Stimulated activated naive B cell treated with anti-CD40 and anti-IgM and Interleukin-4, amounts not matched to agents 10 μg/mL and 1 μg/mL and 100 μg/mL, for 72 hours (primary cell): Measurements from ENCODE around the gene IGFN1.

ENCODE experiments used
- ATAC-seq, 2 donors: fragments of 150-1000 bp; cut with Tn5 transposase; replicated peaks; 2 replicates each; pipeline ENCODE4 v1.10.0; 2021; ENCODE audit warnings: moderate library complexity in 1 of 2
- DNase-seq: peaks from one replicate; pipeline ENCODE4 v3.0.0; 2021
- H3K27ac Mint-ChIP-seq: one replicate; pipeline ENCODE4 v1.8.0; 2022; ENCODE audit warnings: mild to moderate bottlenecking, mixed read lengths
- H3K27me3 Mint-ChIP-seq, 2 donors: one replicate each; pipeline ENCODE4 v1.8.0; 2022; ENCODE audit warnings: mixed read lengths in 2 of 2
- H3K36me3 Mint-ChIP-seq, 2 donors: one replicate each; pipeline ENCODE4 v1.8.0; 2022; ENCODE audit warnings: mixed read lengths in 2 of 2, mild to moderate bottlenecking in 1 of 2
- H3K4me1 Mint-ChIP-seq, 2 donors: one replicate each; pipeline ENCODE4 v1.8.0; 2022; ENCODE audit warnings: mixed read lengths in 2 of 2, mild to moderate bottlenecking in 1 of 2
- H3K4me3 Mint-ChIP-seq, 2 donors: one replicate each; pipeline ENCODE4 v1.8.0; 2022; ENCODE audit warnings: mild to moderate bottlenecking in 2 of 2, mixed read lengths in 2 of 2, moderate library complexity in 1 of 2
- H3K9me3 Mint-ChIP-seq, 2 donors: one replicate each; pipeline ENCODE4 v1.8.0; 2022; ENCODE audit warnings: mixed read lengths in 2 of 2, mild to moderate bottlenecking in 1 of 2

Gene IGFN1

GRCh38 chr1:201190624-201191051, at the start of gene IGFN1:
Gene IGFN1, plus strand, starts transcription at chr1:201190824. Its CDS starts 2,470 bp downstream, at chr1:201193294.
- no peak for DNase-seq
- no peak for ATAC-seq
- Mint-ChIP-seq H3K4me3 (no peak within 1 kb of the TSS), H3K4me1 (no peaks in the 10 kb centered on the region), H3K27ac (no peak within 1 kb of the TSS), H3K27me3 (peaks cover 18 to 46% of the 10 kb centered on the region in 2 donors), H3K9me3 (no peaks in the 10 kb centered on the region), H3K36me3 (no peaks in the 10 kb centered on the region)

DNA sequence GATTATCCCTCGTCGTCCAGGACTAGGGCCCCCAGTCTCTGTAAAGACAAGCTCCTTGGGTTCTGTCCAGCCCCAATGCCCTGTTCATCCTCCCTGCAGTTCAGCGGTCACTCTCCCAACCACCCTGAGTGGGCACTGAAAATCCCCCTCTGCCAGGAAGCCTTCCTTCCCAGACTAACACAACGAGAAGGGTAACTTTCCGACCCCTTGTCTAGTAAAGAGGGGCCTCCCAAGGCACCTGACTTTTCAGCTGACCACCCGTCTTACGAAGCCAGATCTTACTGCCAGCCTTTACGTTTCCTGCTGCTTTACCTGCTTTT, 49.7 kb upstream of the IGFN1 start:
- H3K36me3 Mint-ChIP-seq: peaks cover 45 to 58% of the 10 kb centered on the region in 2 donors
- DNase-seq (no peak), ATAC-seq (no peak)
- H3K4me3 Mint-ChIP-seq: no peak overlapping the region
- H3K27me3 Mint-ChIP-seq: no peaks in the 10 kb centered on the region
- H3K4me1 Mint-ChIP-seq: peaks cover 7 to 10% of the 10 kb centered on the region in 2 donors
- H3K9me3 Mint-ChIP-seq: no peaks in the 10 kb centered on the region
- peak overlapping the region; percentile 11 for H3K27ac Mint-ChIP-seq

GRCh38 chr1:201141418-201141817, 49.2 kb upstream of the IGFN1 start:
- Mint-ChIP-seq H3K4me1 (peaks cover 7 to 10% of the 10 kb centered on the region in 2 donors), H3K4me3 (no peak overlapping the region), H3K27me3 (no peaks in the 10 kb centered on the region), H3K36me3 (peaks cover 45 to 63% of the 10 kb centered on the region in 2 donors), H3K27ac (peak overlapping the region; percentile 11), H3K9me3 (no peaks in the 10 kb centered on the region)
- no peak for DNase-seq
- ATAC-seq: no peak

DNA sequence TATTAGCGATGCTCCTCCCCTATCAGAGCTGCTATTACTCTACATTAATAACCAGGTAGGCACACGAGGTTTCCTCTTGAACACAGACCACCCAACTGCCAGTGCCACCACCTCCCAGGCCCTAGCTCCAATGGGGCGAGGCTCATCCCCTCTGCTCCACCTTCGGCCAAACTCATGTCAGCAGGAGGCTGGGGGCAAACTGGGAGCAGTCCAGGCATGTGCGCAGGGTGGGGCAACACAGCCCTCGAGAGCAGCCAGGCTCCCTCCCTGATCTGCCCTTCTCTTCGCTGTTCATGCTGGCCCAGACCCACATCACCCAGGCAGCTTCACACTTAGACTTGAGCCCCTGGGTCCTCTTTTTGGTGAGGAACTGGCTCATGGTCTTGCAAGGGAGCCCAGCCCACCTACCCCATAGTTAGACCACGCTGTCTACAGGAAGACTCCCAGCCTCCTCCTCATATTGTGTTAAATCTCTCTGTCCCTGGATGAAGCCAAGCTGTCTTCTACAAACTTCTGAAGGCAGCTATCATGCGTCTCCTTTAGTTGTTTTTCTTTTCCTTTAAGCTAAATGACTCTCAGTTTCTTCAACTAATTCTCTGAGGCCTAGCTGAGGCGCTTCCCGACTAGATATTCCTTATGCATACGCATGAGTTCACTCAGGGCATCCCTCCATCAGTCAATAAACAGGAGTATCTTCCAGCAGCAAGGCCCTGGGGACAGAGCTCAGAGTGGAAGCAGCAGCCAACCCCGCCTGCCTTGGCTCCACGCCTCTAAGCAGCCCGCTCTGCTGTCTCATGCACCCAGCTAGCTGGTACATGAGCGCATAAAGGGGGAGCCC, 48.4 kb upstream of the IGFN1 start:
- Mint-ChIP-seq H3K36me3 (peaks cover 44 to 66% of the 10 kb centered on the region in 2 donors), H3K27me3 (no peaks in the 10 kb centered on the region), H3K9me3 (no peaks in the 10 kb centered on the region), H3K4me3 (no peak overlapping the region), H3K4me1 (peaks cover 7 to 10% of the 10 kb centered on the region in 2 donors), H3K27ac (no peak overlapping the region)
- DNase-seq (no peak), ATAC-seq (no peak)

GRCh38 chr1:201142849-201143725, 47.5 kb upstream of the IGFN1 start:
- DNase-seq: no peak
- no peak overlapping the region for H3K27ac Mint-ChIP-seq
- peaks cover 7 to 14% of the 10 kb centered on the region in 2 donors for H3K4me1 Mint-ChIP-seq
- peaks cover 50 to 72% of the 10 kb centered on the region in 2 donors for H3K36me3 Mint-ChIP-seq
- no peaks in the 10 kb centered on the region for H3K9me3 Mint-ChIP-seq
- H3K4me3 Mint-ChIP-seq: no peak overlapping the region
- H3K27me3 Mint-ChIP-seq: no peaks in the 10 kb centered on the region
- ATAC-seq: no peak

DNA sequence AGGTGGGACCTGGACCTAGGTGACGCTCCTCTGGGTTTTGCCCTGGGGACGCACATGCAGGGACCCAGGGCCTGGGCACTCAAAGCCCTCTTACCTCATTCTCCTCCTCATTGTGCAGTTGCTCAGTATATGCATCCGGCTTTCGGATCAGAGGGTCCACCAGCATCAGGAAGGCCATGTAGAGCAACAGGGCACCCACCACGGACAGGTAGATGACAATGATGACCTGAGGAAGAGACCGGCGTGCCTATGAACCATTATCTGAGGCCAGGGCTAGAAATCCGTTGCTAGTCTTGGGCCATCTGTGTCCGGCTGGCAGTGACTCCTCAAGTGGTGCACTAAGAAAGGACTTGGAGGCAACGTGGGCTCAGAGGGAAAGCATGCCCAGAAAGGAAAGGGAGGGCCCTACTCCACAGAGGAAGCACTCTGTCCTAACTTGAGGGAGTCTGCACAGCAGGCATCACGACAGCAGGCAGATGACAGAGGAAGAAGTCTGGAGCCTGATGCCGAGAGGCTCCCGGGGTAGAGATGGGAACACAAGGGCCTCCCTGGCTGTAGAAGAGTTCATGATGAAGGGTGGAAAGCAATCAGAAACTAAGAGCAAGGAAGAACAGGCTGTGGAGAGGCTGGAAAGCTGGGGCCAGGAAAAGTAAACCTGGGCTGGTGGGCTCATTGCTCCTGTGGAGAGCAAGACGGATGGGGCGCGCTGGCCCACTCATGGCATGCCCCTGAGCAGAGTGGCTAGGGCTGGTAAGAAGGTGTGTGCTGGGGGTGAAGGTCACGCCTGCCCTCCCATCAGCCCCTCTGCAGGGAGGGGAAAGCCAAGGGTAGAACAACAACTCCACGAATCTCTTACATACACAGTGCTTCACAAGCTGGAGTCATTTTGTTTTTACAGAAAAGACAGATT, 46.6 kb upstream of the IGFN1 start:
- Mint-ChIP-seq H3K36me3 (peaks cover 50 to 75% of the 10 kb centered on the region in 2 donors), H3K9me3 (no peaks in the 10 kb centered on the region), H3K27ac (no peak overlapping the region), H3K4me3 (no peak overlapping the region), H3K27me3 (no peaks in the 10 kb centered on the region), H3K4me1 (peaks cover 7 to 14% of the 10 kb centered on the region in 2 donors)
- DNase-seq: no peak
- no peak for ATAC-seq

DNA sequence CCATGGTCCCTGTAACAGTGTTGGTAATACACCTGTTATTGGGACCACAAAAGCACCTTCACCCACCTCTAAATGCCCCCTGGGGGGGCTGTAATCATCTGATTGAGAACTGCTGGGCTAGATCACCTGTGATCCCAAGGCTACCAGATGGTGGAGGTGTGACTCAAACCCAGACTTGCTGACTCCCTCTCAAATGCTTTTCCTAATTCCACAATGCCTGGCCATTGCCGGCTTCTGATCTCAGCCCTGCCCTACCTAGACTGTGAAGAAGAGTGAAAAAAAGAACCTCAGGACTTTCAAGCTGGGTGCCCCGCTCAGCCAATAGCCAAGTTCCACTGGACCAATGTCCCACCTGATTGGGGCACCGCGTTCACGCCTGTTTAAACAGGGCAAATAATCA, 45.9 kb upstream of the IGFN1 start:
- no peak overlapping the region for H3K27ac Mint-ChIP-seq
- ATAC-seq: no peak
- no peaks in the 10 kb centered on the region for H3K27me3 Mint-ChIP-seq
- no peak for DNase-seq
- no peaks in the 10 kb centered on the region for H3K9me3 Mint-ChIP-seq
- H3K4me3 Mint-ChIP-seq: no peak overlapping the region
- H3K4me1 Mint-ChIP-seq: peaks cover 7 to 14% of the 10 kb centered on the region in 2 donors
- H3K36me3 Mint-ChIP-seq: peaks cover 45 to 69% of the 10 kb centered on the region in 2 donors

GRCh38 chr1:201145132-201145531, 45.5 kb upstream of the IGFN1 start:
- DNase-seq (no peak), ATAC-seq (no peak)
- no peak overlapping the region for H3K4me3 Mint-ChIP-seq
- no peaks in the 10 kb centered on the region for H3K9me3 Mint-ChIP-seq
- H3K36me3 Mint-ChIP-seq: peaks cover 45 to 66% of the 10 kb centered on the region in 2 donors
- H3K27ac Mint-ChIP-seq: no peak overlapping the region
- H3K4me1 Mint-ChIP-seq: peaks cover 5 to 11% of the 10 kb centered on the region in 2 donors
- H3K27me3 Mint-ChIP-seq: no peaks in the 10 kb centered on the region

GRCh38 chr1:201145816-201146215, 44.8 kb upstream of the IGFN1 start:
- ATAC-seq (no peak), DNase-seq (no peak)
- H3K4me1 Mint-ChIP-seq: peaks cover 1 to 6% of the 10 kb centered on the region in 2 donors
- H3K27me3 Mint-ChIP-seq: no peaks in the 10 kb centered on the region
- H3K36me3 Mint-ChIP-seq: peaks cover 44 to 66% of the 10 kb centered on the region in 2 donors
- no peaks in the 10 kb centered on the region for H3K9me3 Mint-ChIP-seq
- H3K4me3 Mint-ChIP-seq: no peak overlapping the region
- H3K27ac Mint-ChIP-seq: no peak overlapping the region

- ATAC-seq (no peak), DNase-seq (no peak)
- Mint-ChIP-seq H3K27me3 (no peaks in the 10 kb centered on the region), H3K9me3 (no peaks in the 10 kb centered on the region), H3K36me3 (peaks cover 42 to 69% of the 10 kb centered on the region in 2 donors), H3K27ac (no peak overlapping the region), H3K4me3 (no peak overlapping the region), H3K4me1 (peaks cover under 1 to 4% of the 10 kb centered on the region in 2 donors)
These were observed 43.8 kb upstream of the IGFN1 start for GRCh38 chr1:201146626-201147390.

DNA sequence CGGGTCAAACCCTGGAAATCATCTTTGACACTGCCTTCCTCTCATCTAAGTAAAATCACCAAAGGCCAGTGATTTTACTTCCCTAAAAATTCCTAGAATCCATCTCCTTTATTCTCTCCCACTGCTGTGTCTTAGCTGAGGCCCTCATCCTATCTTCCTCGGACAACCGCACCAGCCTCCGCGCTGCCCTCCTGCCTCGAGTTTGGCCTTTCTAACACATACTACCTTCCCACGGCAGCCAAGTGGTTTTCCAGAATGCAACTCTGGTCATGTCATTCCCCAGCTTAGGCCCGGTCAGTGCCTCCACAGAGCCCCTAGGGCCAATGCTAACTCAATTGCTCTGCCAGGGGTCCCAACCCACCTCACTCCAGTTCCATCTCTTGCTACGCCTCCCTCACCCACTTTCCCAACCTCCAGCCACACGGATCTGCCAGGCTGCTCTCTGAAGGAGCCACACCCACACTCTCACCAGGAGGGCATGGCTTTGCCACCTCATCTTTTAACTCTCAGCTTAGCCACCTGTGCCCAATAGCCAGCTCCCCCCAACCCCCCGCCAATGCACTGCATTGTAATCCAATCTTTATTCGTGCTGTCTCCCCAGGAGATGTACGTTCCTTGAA, 43.1 kb upstream of the IGFN1 start:
- DNase-seq: no peak
- Mint-ChIP-seq H3K36me3 (peaks cover 35 to 63% of the 10 kb centered on the region in 2 donors), H3K27me3 (no peaks in the 10 kb centered on the region), H3K27ac (no peak overlapping the region), H3K9me3 (no peaks in the 10 kb centered on the region), H3K4me3 (no peak overlapping the region), H3K4me1 (peaks cover 2 to 4% of the 10 kb centered on the region in 2 donors)
- no peak for ATAC-seq

DNA sequence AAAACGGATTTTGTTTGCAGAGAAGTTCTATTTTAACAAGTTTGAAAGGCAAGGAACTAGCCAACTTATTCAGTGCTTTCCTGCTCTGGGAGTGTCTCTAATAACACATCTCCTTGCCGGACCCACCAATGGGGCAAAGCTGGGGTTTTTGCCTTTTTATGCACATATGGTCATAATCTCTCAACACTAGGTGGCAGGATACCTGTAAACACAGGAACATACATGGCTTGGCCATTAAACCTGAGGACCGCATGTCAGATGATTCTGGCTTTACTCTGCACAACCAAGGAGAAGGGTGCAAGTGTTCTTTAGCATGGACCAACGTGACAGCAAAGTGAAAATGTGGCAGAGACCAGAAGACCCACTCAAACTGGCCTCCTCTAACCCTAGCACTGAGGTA, 41.2 kb upstream of the IGFN1 start:
- no peak overlapping the region for H3K4me3 Mint-ChIP-seq
- no peak for DNase-seq
- H3K4me1 Mint-ChIP-seq: peaks cover 9 to 10% of the 10 kb centered on the region in 2 donors
- no peaks in the 10 kb centered on the region for H3K9me3 Mint-ChIP-seq
- H3K36me3 Mint-ChIP-seq: peaks cover 16 to 44% of the 10 kb centered on the region in 2 donors
- H3K27ac Mint-ChIP-seq: no peak overlapping the region
- H3K27me3 Mint-ChIP-seq: no peaks in the 10 kb centered on the region
- peak in 1 of 2 donors; percentile 21 for ATAC-seq
